Measurements from ENCODE around the gene THSD7A.
A peak's percentile ranks its signal among the peaks of the same experiment; 100 is the strongest.

THSD7A gene

DNA sequence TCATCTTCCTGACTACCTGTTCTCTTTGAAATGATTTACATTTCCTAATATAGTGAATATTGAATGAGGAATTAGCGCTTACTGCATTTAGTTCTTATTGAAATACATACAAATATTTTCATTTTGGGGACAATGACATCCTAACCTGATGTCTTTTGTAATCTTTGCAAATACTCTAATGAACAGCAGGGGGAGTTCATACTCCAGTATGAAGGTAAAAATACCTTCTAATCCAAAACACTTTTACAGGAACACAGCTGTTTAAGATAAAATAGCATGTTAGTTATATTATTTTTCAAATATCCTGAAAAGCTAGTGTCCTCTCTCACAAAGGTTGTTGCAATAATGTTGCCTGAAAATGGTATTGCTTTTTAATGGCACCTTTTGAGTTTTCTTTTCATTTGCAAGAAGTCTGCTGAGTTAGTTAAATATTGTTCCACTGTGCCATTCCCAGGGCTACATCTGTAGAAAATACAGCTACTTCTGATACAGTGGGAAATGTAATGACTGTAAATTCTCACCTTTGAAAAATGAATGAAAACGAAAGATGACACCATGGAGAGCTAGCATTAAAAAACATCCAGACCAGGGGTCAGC lies 458.4 kb downstream of the THSD7A start:
- peak; percentile 73 for DNase-seq

DNA sequence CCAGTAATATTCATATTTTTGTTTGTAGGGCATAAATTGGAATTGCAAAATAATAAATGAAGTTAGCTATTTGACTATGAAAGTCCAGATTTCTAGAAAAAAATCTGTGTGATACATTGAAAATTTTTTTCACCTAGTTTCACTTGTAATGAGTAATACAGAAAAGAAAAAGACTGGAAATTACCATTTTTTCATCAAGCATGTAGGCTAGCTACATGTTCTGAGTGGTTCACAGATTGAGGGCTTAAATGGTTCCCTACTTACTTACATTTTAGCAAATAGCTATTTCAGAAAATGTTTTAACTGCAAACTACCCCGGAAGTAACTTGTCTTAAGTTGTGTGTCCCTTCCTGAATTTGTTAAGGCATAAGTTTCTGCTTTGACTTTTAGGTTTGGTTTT lies 462.3 kb downstream of the THSD7A start:
- no peak for DNase-seq

- DNase-seq, result no peak
Observed at GRCh38 chr7:11366118-11366517, 465.9 kb downstream of the THSD7A start.

DNA sequence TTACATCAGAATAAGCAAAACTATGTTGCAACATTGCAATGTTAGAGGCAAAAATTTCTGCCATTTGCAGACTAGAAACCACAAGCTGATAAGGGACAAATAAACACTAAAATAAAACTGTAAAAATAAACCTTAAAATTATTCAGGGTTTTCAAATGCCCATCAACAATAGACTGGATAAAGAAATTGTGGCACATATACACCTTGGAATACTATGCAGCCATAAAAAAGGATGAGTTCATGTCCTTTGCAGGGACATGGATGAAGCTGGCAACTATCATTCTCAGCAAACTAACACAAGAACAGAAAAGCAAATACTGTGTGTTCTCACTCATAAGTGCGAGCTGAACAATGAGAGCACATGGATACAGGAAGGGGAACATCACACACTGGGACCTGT lies 473.4 kb downstream of the THSD7A start:
- DNase-seq, result no peak

- DNase-seq, result no peak
Observed at GRCh38 chr7:11355399-11356005, 476.5 kb downstream of the THSD7A start.

DNA sequence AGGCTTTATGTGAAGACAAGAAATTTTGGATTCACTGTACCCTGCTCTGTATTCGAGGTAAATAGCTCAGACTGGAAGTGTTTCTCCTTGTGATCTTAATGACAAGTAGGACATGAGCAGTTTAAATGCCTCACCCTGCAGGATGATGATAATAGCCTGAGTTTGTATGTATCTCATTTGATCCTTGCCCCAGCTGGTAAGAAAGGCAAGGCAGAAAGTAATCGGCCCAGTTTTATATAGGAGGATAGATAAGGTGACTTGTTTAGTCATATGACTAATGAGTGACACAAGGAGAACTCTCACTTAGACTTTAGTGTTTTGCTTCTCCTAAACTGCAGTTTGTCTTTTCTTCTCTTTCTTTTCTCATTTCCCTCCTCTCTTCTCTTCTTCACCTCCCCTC lies 485.7 kb downstream of the THSD7A start:
- DNase-seq, result no peak

DNA sequence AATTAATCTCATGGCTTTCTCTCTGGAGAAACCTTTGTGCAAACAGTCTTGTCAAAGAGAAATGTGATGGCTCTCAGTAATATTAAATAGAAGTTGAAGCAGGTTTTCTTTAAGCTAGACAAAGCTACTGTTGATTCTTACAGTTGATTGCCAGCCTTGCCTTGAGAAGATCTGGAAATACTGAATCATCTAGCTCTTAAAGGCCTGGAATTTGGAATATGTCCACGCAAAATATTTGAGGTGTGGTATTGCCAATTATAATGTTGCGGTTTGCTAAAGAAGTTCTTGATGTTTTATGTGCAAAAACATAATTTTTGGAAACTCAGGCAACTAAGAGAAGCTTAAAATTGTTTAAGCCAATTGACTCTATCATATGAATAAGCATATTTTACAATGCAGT lies 486.4 kb downstream of the THSD7A start:
- DNase-seq, result no peak

DNA sequence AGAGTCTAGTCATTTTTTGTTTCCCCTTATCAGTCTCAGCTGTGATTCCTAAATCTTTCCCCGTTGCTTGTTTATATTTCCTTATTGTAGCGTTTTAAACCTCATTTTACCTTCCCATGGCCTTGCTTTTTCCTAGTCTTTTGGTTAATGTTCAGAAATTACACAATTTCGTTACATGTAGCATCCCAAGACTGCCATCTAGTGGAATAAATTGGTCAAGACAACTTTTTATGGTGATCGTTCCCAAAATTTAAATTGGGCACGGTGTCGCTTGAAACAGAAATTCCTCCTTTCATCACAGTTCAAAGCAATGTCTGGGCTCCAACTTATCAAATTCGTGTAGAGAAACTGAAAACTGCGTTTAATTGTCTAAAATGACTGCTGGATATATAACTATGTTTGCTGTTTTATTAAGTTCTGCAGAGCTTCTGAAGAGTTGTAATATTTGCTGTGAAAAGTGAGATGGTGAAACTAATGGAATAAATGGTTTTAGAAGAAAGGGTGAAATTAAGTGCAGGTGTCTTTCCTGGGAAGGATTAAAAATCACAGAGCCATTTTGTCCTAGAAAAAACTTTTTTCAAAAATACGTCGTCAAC lies 488.1 kb downstream of the THSD7A start:
- DNase-seq, result peak; percentile 79

DNA sequence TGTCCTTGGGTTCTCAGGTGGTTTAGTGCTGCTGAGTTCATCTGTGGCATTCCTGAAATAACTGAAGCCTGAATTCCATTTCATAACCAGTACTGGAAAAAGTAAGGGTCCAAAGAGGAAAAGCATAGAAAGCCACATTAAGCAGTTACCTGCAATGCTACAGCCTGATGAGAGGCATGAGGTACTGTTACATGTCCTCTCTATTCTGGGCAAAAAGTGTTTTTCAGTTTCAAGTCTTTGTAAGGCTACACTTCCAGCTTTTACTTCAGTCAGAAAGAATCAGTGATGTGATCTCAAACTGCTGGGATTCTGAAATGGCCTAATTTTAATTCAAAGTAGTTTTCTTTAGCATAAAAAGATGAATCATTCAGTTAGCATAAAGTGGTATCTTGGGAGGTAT lies 488.9 kb downstream of the THSD7A start:
- DNase-seq, result peak; percentile 36

DNA sequence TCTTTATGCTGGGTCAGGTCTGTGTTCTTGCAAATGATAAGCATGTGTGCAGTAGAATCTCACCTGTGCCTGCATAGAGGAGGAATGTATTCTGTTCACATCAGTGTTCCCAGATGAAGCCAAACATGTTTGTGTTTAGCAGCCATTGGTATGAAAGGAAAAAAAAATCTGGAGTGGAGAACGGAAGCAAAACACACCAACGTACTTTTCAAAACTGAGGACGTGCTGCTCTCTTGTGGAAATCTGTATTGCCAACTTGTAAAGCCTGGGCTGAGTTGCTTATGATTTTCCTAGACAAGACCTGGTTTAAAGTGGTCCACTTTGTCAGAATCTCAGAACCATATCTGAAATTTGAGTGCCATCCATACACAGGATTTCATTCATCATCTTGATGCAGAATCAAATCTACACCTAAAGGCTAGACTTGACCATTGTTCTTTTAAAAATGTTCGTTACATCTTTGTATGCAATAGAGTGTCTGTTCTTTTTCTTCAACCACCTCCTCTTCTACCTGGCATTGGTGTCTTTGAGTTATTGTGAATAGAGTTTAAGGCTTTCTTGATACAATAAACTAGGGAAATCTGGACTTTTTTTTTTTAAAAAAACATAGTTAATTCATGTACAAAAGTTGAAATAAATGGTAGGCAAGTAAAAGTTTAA lies 490.6 kb downstream of the THSD7A start:
- DNase-seq, result peak; percentile 90

GRCh38 chr7:11336432-11336831 lies 495.6 kb downstream of the THSD7A start:
- DNase-seq, result no peak

- no peak for DNase-seq
Observed at GRCh38 chr7:11335947-11336346, 496.1 kb downstream of the THSD7A start.

- DNase-seq, result no peak
Observed at GRCh38 chr7:11332865-11333228, 499.2 kb downstream of the THSD7A start.

DNA sequence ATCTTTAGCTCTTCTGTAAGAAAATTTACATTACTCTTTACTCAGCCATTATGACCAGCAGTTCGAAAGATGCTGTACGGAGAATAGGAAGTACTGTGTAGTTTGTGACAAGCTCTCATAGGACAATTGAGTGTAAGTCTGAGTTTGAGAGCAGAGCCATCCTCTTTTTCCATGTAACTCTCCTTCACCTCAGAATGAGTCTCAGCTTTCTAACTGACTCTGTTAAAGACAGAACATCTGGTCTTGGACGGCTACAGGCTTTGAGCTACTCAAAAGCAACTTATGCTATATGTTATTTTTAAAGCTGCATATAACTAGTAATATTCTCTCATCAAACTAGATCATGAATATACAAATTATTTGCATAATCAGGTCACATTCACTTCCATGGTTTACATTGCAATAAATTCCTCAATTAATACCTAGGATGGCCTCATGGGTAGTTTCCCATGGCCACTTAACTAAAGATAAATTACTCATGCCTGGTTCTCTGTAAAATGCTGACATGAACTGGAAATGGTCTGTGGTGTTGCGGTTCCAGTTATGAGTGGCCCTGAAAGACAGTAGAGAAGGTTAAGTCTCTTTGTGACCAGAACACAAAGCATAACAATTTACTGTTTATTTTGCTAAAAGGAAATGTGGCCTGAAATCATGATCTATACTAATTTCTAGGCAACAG lies 499.7 kb downstream of the THSD7A start:
- DNase-seq, result no peak

DNA sequence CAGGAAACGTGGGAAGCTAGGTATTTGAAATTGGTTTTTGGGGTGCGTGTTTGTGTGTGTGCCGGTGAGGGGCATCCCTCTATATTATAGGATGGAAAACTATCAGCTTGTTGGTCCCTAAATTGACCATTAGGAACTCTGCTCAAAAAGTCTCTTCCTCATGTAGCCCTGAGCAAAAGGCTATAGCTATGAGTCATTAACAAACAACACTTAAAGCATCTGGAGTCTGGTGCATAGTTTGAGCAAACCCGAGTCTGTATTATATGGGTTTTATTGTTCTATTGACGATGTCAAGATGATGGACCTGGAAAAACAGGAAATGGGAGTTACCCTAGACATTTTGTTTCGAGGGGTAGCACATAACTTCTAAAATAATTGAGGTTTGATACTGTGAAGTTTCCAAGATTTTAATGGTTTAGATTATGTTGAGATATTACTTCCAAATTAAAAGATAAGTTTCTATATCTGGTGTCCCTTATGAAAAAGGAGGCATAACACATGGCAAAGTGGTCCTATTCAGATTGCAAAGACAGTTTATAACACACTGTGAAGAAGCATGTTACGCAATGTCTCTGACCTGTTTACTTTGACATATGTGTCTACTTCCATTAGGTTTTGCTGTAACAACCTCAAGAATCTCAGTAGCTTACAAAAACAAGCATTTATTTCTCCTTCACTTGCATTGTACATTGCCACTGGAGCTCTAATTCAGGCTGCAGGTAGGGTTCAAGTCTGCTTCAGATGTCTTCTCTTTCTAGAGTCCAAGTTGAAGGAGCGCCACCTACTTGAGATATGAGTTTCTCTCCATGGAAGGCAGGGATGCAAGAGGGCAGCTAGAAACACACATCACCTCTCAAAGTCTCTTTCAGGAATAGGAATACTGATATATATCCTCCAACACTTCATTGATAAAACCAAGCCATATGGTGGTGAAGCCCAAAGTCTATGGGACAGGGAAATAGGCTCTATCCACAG lies 500.6 kb downstream of the THSD7A start:
- peak; percentile 77 for DNase-seq

DNA sequence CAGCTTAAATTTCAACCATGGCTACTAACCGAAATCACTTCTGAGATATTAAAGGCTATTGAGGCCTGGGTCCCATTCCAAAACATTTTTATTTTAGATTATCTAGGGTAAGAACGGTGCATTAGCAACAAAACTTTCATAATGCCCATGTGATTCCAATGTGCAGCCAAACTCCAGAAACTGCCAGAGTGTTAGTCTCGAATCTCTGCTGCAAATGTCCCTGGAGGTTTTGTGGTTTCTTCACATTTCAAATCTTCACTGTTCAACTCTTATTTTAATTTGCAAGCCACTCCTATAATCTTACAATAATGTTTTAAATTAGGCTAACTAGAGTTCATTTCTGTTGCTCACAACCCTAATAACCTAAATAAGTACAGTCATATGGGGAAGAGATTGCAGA lies 501.3 kb downstream of the THSD7A start:
- no peak for DNase-seq

DNA sequence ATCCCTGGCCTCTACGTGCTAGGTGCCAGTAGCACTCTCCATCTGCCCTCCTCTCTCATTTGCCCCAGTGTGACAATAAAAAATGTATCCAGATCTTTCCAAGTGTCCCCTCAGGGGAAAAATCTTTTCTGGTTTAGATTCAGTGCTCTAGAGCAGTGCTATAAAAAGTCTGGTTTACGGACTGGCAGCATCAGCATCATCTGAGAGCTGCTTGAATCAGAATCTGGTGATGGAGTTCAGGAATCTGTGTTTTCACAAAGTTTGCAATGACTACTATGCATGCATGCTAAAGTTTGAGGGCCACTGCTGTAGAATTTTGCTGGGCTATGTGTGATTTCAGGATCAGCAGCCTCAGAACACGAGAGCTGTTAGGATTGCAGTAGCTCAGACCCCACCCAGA lies 501.8 kb downstream of the THSD7A start:
- no peak for DNase-seq

DNA sequence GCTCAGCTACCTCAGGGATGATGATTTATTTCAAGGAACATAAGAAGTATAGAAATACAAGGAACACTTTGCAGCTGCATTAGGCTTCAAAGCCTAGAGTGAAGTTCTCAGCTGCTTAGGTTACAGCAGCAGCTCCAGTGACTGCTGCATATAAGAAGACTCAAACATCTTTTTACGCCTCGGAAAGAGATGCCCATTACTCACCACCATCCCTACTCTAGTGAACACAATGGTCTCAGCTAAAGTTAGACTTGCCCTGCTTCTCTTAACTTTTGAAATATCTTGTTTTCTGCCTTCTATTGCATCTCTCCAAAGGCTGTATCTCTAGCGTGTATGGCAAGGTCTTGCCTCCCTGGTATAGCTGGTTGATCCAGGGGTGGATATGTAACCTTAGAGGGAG lies 502.4 kb downstream of the THSD7A start:
- no peak for DNase-seq

- peak; percentile 87 for DNase-seq
Observed at GRCh38 chr7:11328309-11328708, 503.7 kb downstream of the THSD7A start.

DNA sequence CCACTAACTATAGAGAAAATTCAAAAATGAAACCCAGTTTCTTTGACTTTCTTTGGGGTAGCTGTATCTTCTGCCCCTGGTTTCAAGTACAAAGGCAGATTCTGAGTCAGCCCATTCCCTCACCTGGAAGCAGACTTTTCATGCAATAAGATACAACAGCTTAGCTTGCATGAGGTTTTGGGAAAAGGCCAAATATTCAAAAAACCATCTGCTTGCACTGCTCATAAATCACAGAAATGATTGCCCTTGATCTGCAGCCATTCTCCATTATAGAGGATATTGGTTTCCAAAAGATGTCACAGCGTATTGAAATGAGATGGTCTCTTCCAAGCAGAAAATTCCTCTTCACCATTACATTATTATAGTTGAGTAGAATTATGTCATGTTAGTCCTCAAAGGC lies 504.4 kb downstream of the THSD7A start:
- DNase-seq, result peak; percentile 88
